ENCODE data around the gene POLR3K.

GRCh38 chr16:83781-84615 is 30.6 kb upstream of the POLR3K start:
- TF ChIP-seq CTCF (conservative IDR thresholded peaks at IDR 0.05 in 1 of 2, IDR thresholded peaks at IDR 0.05 in 1 of 2; ENCODE audit: low read depth in 1 of 2, low read length in 2 of 2), result no peak
- TF ChIP-seq EZH2 (IDR thresholded peaks at IDR 0.05; ENCODE audit: low read length, missing control alignments), result no peak

All from fibroblast of lung (primary cell).